KMS-11 (cell line): Measurements from ENCODE around the gene NFIB.

Source experiments
- H2AFZ ChIP-seq: fragments of 200-600 bp; sonication (generic); 2 replicates; pipeline ENCODE4 v1.6.1; 2016; ENCODE audit warnings: antibody characterized with exemption, mixed run types, low read depth
- H3K27ac ChIP-seq: fragments of 200-600 bp; sonication (generic); 2 replicates; pipeline ENCODE4 v1.6.1; 2016; ENCODE audit warnings: mild to moderate bottlenecking, mixed run types
- H3K27me3 ChIP-seq: fragments of 200-600 bp; sonication (generic); 2 replicates; pipeline ENCODE4 v1.6.1; 2017; ENCODE audit warnings: mild to moderate bottlenecking, low read depth, mixed run types, moderate library complexity; ENCODE audit not compliant: insufficient read depth
- H3K36me3 ChIP-seq: fragments of 200-600 bp; sonication (generic); 2 replicates; pipeline ENCODE4 v1.6.1; 2017; ENCODE audit warnings: mild to moderate bottlenecking, mixed run types; ENCODE audit not compliant: insufficient read depth
- H3K4me1 ChIP-seq: fragments of 200-600 bp; sonication (generic); 2 replicates; pipeline ENCODE4 v1.6.1; 2016; ENCODE audit warnings: mild to moderate bottlenecking, low read depth, mixed run types; ENCODE audit not compliant: poor library complexity, severe bottlenecking
- H3K4me2 ChIP-seq: fragments of 200-600 bp; sonication (generic); 2 replicates; pipeline ENCODE4 v1.7.0; 2016; ENCODE audit warnings: mild to moderate bottlenecking, mixed run types
- H3K4me3 ChIP-seq: fragments of 200-600 bp; sonication (generic); IDR thresholded peaks from 2 replicates; pipeline ENCODE4 v1.6.1; 2017; ENCODE audit warnings: low read depth, low read length, mixed read lengths; ENCODE audit not compliant: insufficient read depth
- H3K79me2 ChIP-seq: fragments of 200-600 bp; sonication (generic); 2 replicates; pipeline ENCODE4 v1.6.1; 2016; ENCODE audit warnings: low read depth, mixed run types; ENCODE audit not compliant: insufficient read depth
- H3K9ac ChIP-seq: fragments of 200-600 bp; sonication (generic); 2 replicates; pipeline ENCODE4 v1.6.1; 2016; ENCODE audit warnings: mild to moderate bottlenecking, mixed run types
- H4K20me1 ChIP-seq: fragments of 200-600 bp; sonication (generic); 2 replicates; pipeline ENCODE4 v1.6.1; 2016; ENCODE audit warnings: mild to moderate bottlenecking, mixed run types; ENCODE audit not compliant: insufficient read depth
- TF ChIP-seq, protein P1 (sequence below): fragments of 200-600 bp; sonication (generic); conservative IDR thresholded peaks from 2 replicates; pipeline ENCODE4 v1.6.1; 2017; ENCODE audit warnings: low read depth, mild to moderate bottlenecking, antibody characterized with exemption, low read length, moderate library complexity, mixed read lengths

The NFIB gene

DNA sequence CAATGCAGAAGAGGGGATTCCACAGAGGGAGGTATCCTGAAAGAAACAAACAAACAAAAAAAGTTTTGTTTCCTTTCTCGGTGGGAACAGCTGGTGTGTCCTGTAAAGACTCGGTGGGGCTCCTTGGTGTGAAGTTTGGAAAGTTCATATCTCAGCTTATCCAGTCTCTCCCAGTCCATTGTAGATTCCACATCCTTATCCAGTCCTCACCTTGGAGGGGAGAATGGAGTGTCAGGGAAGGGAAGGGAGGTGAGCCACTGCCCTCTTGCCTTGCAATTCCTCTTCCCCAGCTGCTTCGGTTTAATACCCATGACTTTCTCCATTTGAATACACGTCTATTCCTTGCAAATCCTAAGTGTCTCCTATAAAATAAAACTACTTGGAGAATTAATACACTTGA is 234.5 kb downstream of the NFIB start:
- TF ChIP-seq, protein P1, sequence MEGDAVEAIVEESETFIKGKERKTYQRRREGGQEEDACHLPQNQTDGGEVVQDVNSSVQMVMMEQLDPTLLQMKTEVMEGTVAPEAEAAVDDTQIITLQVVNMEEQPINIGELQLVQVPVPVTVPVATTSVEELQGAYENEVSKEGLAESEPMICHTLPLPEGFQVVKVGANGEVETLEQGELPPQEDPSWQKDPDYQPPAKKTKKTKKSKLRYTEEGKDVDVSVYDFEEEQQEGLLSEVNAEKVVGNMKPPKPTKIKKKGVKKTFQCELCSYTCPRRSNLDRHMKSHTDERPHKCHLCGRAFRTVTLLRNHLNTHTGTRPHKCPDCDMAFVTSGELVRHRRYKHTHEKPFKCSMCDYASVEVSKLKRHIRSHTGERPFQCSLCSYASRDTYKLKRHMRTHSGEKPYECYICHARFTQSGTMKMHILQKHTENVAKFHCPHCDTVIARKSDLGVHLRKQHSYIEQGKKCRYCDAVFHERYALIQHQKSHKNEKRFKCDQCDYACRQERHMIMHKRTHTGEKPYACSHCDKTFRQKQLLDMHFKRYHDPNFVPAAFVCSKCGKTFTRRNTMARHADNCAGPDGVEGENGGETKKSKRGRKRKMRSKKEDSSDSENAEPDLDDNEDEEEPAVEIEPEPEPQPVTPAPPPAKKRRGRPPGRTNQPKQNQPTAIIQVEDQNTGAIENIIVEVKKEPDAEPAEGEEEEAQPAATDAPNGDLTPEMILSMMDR, result no peak
- no peaks in the 10 kb centered on the region for H3K36me3 ChIP-seq
- H3K4me2 ChIP-seq, result no peak overlapping the region
- H3K79me2 ChIP-seq, result no peaks in the 10 kb centered on the region
- no peak overlapping the region for H3K4me3 ChIP-seq
- H4K20me1 ChIP-seq, result no peaks in the 10 kb centered on the region
- no peak overlapping the region for H3K27ac ChIP-seq
- H3K4me1 ChIP-seq, result peaks cover 17% of the 10 kb centered on the region
- H3K27me3 ChIP-seq, result peaks cover 9% of the 10 kb centered on the region; the same call in 1 of the 2 replicates
- H3K9ac ChIP-seq, result no peak overlapping the region
- no peak overlapping the region for H2AFZ ChIP-seq

DNA sequence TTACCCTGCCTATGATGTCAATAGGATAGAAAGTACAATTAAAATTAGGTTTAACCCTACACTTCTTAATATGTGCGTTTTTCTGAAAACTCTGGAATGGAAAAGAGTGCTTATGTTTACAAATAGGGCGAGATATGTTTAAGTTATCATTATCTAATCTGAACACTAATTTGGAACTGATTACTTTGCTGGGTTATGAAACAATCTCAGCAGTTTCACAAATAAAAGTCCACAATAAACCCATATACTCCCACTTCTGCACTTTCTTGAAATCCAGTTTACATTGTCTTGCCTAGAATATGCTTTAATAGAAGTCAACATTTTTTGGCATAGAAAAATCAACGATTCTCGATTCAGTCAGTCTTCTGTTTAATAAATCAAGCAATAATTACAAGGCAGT is 236.3 kb downstream of the NFIB start:
- Histone ChIP-seq H3K4me1 (peaks cover 17% of the 10 kb centered on the region), H2AFZ (no peak overlapping the region)
- TF ChIP-seq, protein P1, result no peak

DNA sequence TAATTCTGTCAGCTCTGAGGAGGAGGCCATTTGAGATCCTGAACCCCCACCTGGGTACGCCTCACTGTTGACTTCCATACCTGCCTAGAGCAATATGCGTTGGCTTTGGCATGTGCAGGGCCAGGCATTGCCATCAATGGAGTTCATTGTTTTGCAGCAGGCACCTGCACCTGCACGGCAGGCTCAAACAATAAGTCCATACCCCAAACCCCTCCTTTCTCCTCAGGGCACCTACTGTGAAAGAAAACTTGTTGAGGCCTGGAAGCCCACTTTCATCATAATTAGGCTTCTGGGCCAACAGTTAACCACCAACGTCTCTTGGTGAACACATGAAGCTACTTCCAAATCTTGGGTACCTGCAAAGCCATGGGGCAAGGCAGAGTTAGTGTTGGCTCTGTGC is 238.7 kb downstream of the NFIB start:
- Histone ChIP-seq H3K36me3 (no peaks in the 10 kb centered on the region), H3K79me2 (no peaks in the 10 kb centered on the region), H3K4me1 (no peaks in the 10 kb centered on the region), H3K4me2 (no peak overlapping the region), H3K27ac (no peak overlapping the region), H2AFZ (no peak overlapping the region), H4K20me1 (no peaks in the 10 kb centered on the region), H3K27me3 (no peaks in the 10 kb centered on the region; the same call in 1 of the 2 replicates), H3K4me3 (no peak overlapping the region), H3K9ac (no peak overlapping the region)
- TF ChIP-seq, protein P1, result no peak

More for the DNA sequence above, 236.3 kb downstream of the NFIB start:
- H3K27me3 ChIP-seq, result peaks cover 4% of the 10 kb centered on the region; the same call in 1 of the 2 replicates
- H3K79me2 ChIP-seq, result no peaks in the 10 kb centered on the region
- H3K4me3 ChIP-seq, result no peak overlapping the region
- no peak overlapping the region for H3K9ac ChIP-seq
- no peaks in the 10 kb centered on the region for H4K20me1 ChIP-seq
- H3K36me3 ChIP-seq, result no peaks in the 10 kb centered on the region
- no peak overlapping the region for H3K27ac ChIP-seq
- no peak overlapping the region for H3K4me2 ChIP-seq

GRCh38 chr9:14072850-14073249 is 241.1 kb downstream of the NFIB start:
- Histone ChIP-seq H3K4me3 (no peak overlapping the region), H3K4me2 (no peak overlapping the region), H2AFZ (no peak overlapping the region), H4K20me1 (no peaks in the 10 kb centered on the region), H3K27me3 (no peaks in the 10 kb centered on the region), H3K79me2 (no peaks in the 10 kb centered on the region), H3K36me3 (no peaks in the 10 kb centered on the region), H3K27ac (no peak overlapping the region), H3K4me1 (no peaks in the 10 kb centered on the region), H3K9ac (no peak overlapping the region)
- TF ChIP-seq, protein P1, result no peak

GRCh38 chr9:14071484-14071883 is 242.5 kb downstream of the NFIB start:
- Histone ChIP-seq H3K4me3 (no peak overlapping the region), H3K4me2 (no peak overlapping the region), H3K9ac (no peak overlapping the region), H4K20me1 (no peaks in the 10 kb centered on the region), H3K79me2 (no peaks in the 10 kb centered on the region), H3K27ac (no peak overlapping the region), H3K36me3 (no peaks in the 10 kb centered on the region), H3K4me1 (no peaks in the 10 kb centered on the region), H2AFZ (no peak overlapping the region), H3K27me3 (no peaks in the 10 kb centered on the region)
- TF ChIP-seq, protein P1, result no peak
